ENCODE results near the gene ARPC1B. TPM values are rescaled to one million over a fixed set of nuclear protein-coding genes. Genes with fewer than 3 reads are reported as not detected.
"Not testable (repeated sequence)": the region's sequence is repeated elsewhere in the genome, so short reads cannot be mapped to it uniquely, and the experiment has no call there.

Gene ARPC1B
- 10 to 100 TPM; 30.6 to 42.7 (median 32.5) TPM for polyA plus RNA-seq (ENCODE audit: insufficient read length in 4 of 4)

GRCh38 chr7:99374111-99375064 is at the start of gene ARPC1B:
Gene ARPC1B (plus strand): TSS chr7:99374730. CDS start chr7:99385715, 10,985 bp downstream.
- DNase-seq (ENCODE audit: low read depth in 4 of 4, low spot score in 3 of 4) = no peak

- DNase-seq (ENCODE audit: low read depth in 4 of 4, low spot score in 3 of 4) = no peak
Observed at GRCh38 chr7:99325001-99325493, 49.5 kb upstream of the ARPC1B start.

GRCh38 chr7:99325592-99326407 is 48.7 kb upstream of the ARPC1B start, which contains the start of gene ARPC1A:
Gene ARPC1A (plus strand): TSS chr7:99325898. CDS start chr7:99333354, 7,456 bp downstream.
- peak; percentile 81 to 96 (median 90) for DNase-seq (ENCODE audit: low read depth in 4 of 4, low spot score in 3 of 4)

- DNase-seq (ENCODE audit: low read depth in 4 of 4, low spot score in 3 of 4) = no peak
Observed at GRCh38 chr7:99326408-99326782, 48.1 kb upstream of the ARPC1B start.

GRCh38 chr7:99330314-99330961 is 44.1 kb upstream of the ARPC1B start:
- DNase-seq (ENCODE audit: low read depth in 4 of 4, low spot score in 3 of 4) = not testable (repeated sequence)

GRCh38 chr7:99331002-99331401 is 43.5 kb upstream of the ARPC1B start:
- DNase-seq (ENCODE audit: low read depth in 4 of 4, low spot score in 3 of 4) = no peak

- DNase-seq (ENCODE audit: low read depth in 4 of 4, low spot score in 3 of 4) = no peak
Observed at GRCh38 chr7:99339595-99339994, 34.9 kb upstream of the ARPC1B start.

GRCh38 chr7:99340659-99341058 is 33.9 kb upstream of the ARPC1B start:
- no peak for DNase-seq (ENCODE audit: low read depth in 4 of 4, low spot score in 3 of 4)

GRCh38 chr7:99344061-99344647 is 30.4 kb upstream of the ARPC1B start:
- DNase-seq (ENCODE audit: low read depth in 4 of 4, low spot score in 3 of 4) = no peak

GRCh38 chr7:99350641-99351040 is 23.9 kb upstream of the ARPC1B start:
- DNase-seq (ENCODE audit: low read depth in 4 of 4, low spot score in 3 of 4) = not testable (repeated sequence)

GRCh38 chr7:99352247-99352646 is 22.3 kb upstream of the ARPC1B start:
- DNase-seq (ENCODE audit: low read depth in 4 of 4, low spot score in 3 of 4) = no peak

- no peak for DNase-seq (ENCODE audit: low read depth in 4 of 4, low spot score in 3 of 4)
Observed at GRCh38 chr7:99355098-99355497, 19.4 kb upstream of the ARPC1B start.

- no peak for DNase-seq (ENCODE audit: low read depth in 4 of 4, low spot score in 3 of 4)
Observed at GRCh38 chr7:99357701-99358490, 16.6 kb upstream of the ARPC1B start.

GRCh38 chr7:99358521-99358920 is 16.0 kb upstream of the ARPC1B start:
- not testable (repeated sequence) for DNase-seq (ENCODE audit: low read depth in 4 of 4, low spot score in 3 of 4)

GRCh38 chr7:99359465-99360154 is 14.9 kb upstream of the ARPC1B start:
- DNase-seq (ENCODE audit: low read depth in 4 of 4, low spot score in 3 of 4) = no peak

- DNase-seq (ENCODE audit: low read depth in 4 of 4, low spot score in 3 of 4) = no peak
Observed at GRCh38 chr7:99362801-99363200, 11.7 kb upstream of the ARPC1B start.

GRCh38 chr7:99363286-99363685 is 11.2 kb upstream of the ARPC1B start:
- no peak for DNase-seq (ENCODE audit: low read depth in 4 of 4, low spot score in 3 of 4)

GRCh38 chr7:99365318-99366141 is 9.0 kb upstream of the ARPC1B start:
- no peak for DNase-seq (ENCODE audit: low read depth in 4 of 4, low spot score in 3 of 4)
